GM10248 (cell line): ENCODE data around the gene PIGP.

Experiments
- CTCF ChIA-PET: fragments of 300-600 bp; sonication (Branson Sonifier 250); formaldehyde crosslinking; extraction: SDS; loops from one replicate; lab custom pipeline; 2021; ENCODE audit warnings: antibody characterized with exemption; lab: Yijun Ruan, JAX
- POLR2A ChIA-PET: fragments of 350-650 bp; sonication (Branson Sonifier 250); formaldehyde crosslinking; extraction: SDS; loops from one replicate; lab custom pipeline; 2020; ENCODE audit warnings: antibody characterized with exemption; lab: Yijun Ruan, JAX
- DNase-seq: peaks from one replicate; pipeline ENCODE4 v3.0.0; 2012; ENCODE audit errors: extremely low spot score
- TF ChIP-seq, protein P1 (sequence below): IDR thresholded peaks from 2 replicates; pipeline ENCODE4 v1.5.1; 2012; ENCODE audit warnings: mild to moderate bottlenecking, low read depth; ENCODE audit errors: extremely low read depth, missing control alignments, control extremely low read depth

Gene PIGP

DNA sequence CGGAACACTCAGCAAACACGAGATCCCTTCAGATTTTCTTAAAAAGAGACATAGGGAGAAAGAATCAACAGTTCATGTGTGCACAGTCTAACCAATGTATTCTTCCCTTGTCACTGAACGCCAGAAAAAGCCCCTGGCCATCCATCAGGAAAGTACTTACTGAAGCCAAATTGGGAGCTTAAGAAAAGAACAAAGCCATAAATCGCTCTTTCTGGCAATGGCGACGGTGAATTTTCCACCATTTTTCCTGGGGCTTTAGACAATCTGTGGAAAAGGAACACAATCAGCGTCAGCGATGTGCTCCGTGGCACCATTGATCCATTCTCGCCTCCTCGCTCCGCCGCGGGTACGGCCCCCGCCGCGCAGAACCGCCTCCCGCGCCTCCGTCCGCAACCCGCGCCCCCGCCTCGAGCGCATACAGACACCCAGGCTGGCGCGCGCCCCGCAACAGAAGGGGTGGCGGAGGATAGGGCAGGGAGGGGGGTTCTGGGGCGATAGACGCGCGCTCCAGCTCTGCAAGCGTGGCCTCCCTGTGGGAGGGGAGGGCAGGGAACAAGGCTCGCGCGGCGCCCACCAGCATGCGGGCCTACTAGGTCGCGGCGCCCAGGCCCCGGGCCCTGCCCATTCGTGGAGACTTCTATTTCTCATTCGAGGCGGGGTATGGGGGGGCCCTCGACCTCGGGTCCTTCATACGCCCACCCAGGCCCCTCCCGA, 440 bp downstream of the PIGP start:
- TF ChIP-seq, protein P1, sequence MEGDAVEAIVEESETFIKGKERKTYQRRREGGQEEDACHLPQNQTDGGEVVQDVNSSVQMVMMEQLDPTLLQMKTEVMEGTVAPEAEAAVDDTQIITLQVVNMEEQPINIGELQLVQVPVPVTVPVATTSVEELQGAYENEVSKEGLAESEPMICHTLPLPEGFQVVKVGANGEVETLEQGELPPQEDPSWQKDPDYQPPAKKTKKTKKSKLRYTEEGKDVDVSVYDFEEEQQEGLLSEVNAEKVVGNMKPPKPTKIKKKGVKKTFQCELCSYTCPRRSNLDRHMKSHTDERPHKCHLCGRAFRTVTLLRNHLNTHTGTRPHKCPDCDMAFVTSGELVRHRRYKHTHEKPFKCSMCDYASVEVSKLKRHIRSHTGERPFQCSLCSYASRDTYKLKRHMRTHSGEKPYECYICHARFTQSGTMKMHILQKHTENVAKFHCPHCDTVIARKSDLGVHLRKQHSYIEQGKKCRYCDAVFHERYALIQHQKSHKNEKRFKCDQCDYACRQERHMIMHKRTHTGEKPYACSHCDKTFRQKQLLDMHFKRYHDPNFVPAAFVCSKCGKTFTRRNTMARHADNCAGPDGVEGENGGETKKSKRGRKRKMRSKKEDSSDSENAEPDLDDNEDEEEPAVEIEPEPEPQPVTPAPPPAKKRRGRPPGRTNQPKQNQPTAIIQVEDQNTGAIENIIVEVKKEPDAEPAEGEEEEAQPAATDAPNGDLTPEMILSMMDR: no peak
- ChIA-PET CTCF (no interaction called here), POLR2A (no interaction called here)
- DNase-seq: no peak

DNA sequence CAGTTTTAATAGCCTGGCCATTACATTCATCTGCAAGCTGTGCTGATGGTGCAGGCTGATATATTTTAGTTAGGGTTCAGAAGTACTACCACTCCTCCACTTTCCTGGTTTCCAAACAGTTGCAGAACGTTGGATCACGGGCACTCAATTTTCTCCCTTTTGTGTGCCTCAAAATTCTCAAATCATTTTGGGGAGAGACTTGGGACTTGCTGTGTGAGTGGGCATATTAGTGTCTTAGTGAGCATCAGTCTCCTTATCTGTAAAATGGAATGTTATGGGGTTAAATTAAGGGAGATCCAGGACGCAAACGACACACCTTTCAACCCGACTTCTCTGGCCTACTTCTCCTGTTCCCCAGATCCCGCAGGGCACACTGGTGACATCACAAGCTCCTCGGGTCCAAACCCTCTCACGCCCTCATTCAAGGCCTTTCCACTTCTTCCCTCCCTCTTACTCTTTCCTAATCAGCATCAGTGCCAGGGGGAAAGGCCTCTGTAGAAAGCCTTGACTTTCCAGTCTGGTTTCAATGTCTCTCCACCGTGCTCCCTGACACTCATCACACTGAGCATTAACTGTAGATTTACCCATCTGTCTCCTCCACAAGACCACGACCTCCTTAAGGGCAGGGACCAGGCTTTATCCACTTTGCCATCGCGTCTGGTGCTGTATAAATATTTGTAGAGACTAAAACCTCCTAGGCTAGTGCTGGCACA, 1.2 kb downstream of the PIGP start:
- peak; percentile 16 for DNase-seq
- TF ChIP-seq, protein P1: no peak
- POLR2A ChIA-PET: no interaction called here
- CTCF ChIA-PET: interaction anchor here (1.1 to 2.5 kb wide), 5 partner anchors 9 to 104 kb away, joined by 3 to 7 read pairs (median 3); no protein-coding TSS in a partner anchor

DNA sequence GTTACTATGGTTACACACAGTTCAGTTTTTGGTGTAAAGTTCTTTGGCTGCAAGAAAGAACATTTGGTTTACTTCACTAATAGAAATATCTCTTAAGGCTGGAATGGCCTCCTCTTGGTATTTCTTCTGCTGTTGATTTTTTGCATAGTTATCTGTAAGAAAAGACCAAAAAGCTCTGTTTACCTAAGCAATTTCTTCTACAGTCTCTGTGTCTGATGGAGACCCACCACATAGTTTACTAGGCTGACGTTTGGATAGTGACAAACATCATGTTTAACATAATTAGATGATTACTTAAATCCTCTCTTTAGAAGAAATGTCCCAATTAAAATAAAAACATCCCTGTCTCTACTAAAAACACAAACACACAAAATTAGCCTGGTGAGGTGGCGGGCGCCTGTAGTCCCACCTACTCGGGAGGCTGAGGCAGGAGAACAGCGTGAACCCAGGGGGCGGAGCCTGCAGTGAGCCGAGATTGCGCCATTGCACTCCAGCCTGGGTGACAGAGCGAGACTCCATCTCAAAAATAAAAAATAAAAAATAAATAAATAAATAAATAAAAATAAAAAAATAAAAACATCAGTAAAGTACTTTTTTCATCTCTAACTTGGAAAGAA, 7.2 kb downstream of the PIGP start:
- ChIA-PET CTCF (no interaction called here), POLR2A (no interaction called here)
- TF ChIP-seq, protein P1: no peak
- no peak for DNase-seq

DNA sequence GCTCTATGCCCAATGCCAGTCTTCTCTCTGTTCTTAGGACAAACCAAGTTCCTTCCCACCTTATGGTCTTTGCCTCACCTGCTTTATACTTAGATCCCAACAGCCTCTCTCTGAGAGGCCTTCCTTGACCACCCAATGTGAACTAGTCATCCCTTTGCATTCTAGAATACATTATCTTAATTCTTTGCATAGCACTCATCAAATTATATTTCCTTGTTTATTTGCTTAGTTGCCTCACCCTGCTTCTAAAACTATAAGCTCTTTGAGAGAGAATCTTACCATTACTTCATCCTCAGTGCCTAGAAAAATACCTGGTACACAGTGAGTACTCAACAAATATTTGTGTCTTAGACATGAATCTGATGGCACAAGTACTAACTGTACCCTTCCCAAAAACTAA, 8.0 kb downstream of the PIGP start:
- DNase-seq: no peak
- ChIA-PET CTCF (no interaction called here), POLR2A (no interaction called here)
- TF ChIP-seq, protein P1: no peak

DNA sequence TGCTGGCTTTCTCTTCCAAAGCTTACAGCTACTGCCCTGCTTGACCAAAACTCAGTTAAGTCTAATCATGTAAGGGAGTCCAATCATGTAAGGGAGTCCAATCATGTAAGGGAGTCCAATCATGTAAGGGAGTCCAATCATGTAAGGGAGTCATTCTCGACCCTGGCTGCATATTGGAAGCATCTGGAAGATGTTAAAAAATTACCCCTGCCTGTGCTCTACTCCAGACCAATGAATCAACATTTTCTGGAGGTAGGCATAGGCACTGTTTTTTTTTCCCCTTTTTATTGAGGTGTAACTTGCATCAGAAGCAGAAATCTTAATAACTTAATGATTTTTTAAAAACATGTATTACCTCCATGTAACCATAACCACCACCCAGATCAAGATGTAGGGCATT, 9.4 kb downstream of the PIGP start:
- ChIA-PET CTCF (no interaction called here), POLR2A (no interaction called here)
- DNase-seq: no peak
- TF ChIP-seq, protein P1: no peak

DNA sequence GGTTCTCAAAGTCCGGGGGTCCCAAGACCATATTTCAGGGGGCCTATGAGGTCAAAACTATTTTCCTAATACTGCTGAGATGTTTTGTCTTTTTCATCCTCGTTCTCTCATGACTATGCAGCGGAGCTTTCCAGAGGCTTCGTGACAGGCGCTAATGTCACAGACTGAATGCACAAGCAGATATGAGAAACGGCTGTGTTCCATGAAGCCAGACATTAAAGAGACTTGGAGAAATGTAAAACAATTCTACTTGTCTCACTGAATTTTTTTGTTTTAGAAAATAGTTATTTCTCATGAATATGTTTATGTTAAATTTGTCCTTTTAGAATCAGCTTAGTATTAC, 10.3 kb downstream of the PIGP start:
- ChIA-PET POLR2A (no interaction called here), CTCF (interaction anchor here (1.3 kb wide), 1 partner anchor 8 kb away, joined by 5 read pairs; no protein-coding TSS in a partner anchor)
- TF ChIP-seq, protein P1: no peak
- DNase-seq: no peak
